HG02885 (cell line): Measurements from ENCODE around the gene B4GALT4.
"Not testable (repeated sequence)": the region's sequence is repeated elsewhere in the genome, so short reads cannot be mapped to it uniquely, and the experiment has no call there.

Experiments
- ATAC-seq: cut with Tn5 transposase; IDR thresholded peaks from one replicate; pipeline ENCODE4 v1.9.1; 2021; ENCODE audit warnings: mild to moderate bottlenecking; ENCODE audit not compliant: unreplicated experiment, poor library complexity

B4GALT4 gene

GRCh38 chr3:119206611-119207511 lies 33.8 kb downstream of the B4GALT4 start:
- no peak for ATAC-seq

- no peak for ATAC-seq
Measured at GRCh38 chr3:119205685-119206084, 35.0 kb downstream of the B4GALT4 start.

- no peak for ATAC-seq
Measured at GRCh38 chr3:119205209-119205608, 35.5 kb downstream of the B4GALT4 start.

GRCh38 chr3:119195911-119196310 lies 44.8 kb downstream of the B4GALT4 start:
- ATAC-seq = no peak

GRCh38 chr3:119195151-119195476 lies 45.6 kb downstream of the B4GALT4 start:
- ATAC-seq = no peak

GRCh38 chr3:119194237-119195150 lies 46.2 kb downstream of the B4GALT4 start:
- no peak for ATAC-seq

GRCh38 chr3:119191800-119192199 lies 48.9 kb downstream of the B4GALT4 start:
- no peak for ATAC-seq

- ATAC-seq = no peak
Measured at GRCh38 chr3:119187266-119187665, 53.4 kb downstream of the B4GALT4 start.

- ATAC-seq = no peak
Measured at GRCh38 chr3:119184796-119185570, 55.7 kb downstream of the B4GALT4 start.

GRCh38 chr3:119184111-119184510 lies 56.6 kb downstream of the B4GALT4 start:
- no peak for ATAC-seq

GRCh38 chr3:119181765-119182164 lies 58.9 kb downstream of the B4GALT4 start:
- ATAC-seq = no peak

- ATAC-seq = no peak
Measured at GRCh38 chr3:119177321-119177720, 63.4 kb downstream of the B4GALT4 start.

GRCh38 chr3:119176778-119177177 lies 63.9 kb downstream of the B4GALT4 start:
- ATAC-seq = no peak

- no peak for ATAC-seq
Measured at GRCh38 chr3:119175872-119176756, 64.6 kb downstream of the B4GALT4 start.

GRCh38 chr3:119173325-119173724 lies 67.4 kb downstream of the B4GALT4 start, which contains the start of gene UPK1B:
Gene UPK1B (plus strand): TSS chr3:119173598. CDS start chr3:119186742, 13,144 bp downstream.
- ATAC-seq = no peak

GRCh38 chr3:119170821-119171220 lies 69.9 kb downstream of the B4GALT4 start:
- ATAC-seq = no peak

GRCh38 chr3:119164745-119165144 lies 75.9 kb downstream of the B4GALT4 start:
- ATAC-seq = not testable (repeated sequence)
